GM18507 (cell line): Measurements from ENCODE around the gene CAMK2D.

Experiments
- DNase-seq: peaks from one replicate; pipeline ENCODE4 v3.0.0; 2011; ENCODE audit warnings: low read depth; ENCODE audit not compliant: insufficient read length; ENCODE audit errors: extremely low spot score
- FAIRE-seq: peaks from 2 replicates; lab custom pipeline; 2011; peaks lifted over from hg19 to GRCh38; lab: Jason Lieb, UNC

CAMK2D gene

GRCh38 chr4:113509851-113510250 lies 251.7 kb downstream of the CAMK2D start:
- DNase-seq (no peak), FAIRE-seq (no peak)

GRCh38 chr4:113505044-113505443 lies 256.5 kb downstream of the CAMK2D start:
- FAIRE-seq (no peak), DNase-seq (no peak)

- no peak for FAIRE-seq
These were observed 257.1 kb downstream of the CAMK2D start for GRCh38 chr4:113504422-113504821.

GRCh38 chr4:113503691-113504090 lies 257.8 kb downstream of the CAMK2D start:
- no peak for FAIRE-seq
- DNase-seq = no peak

More at GRCh38 chr4:113504422-113504821, 257.1 kb downstream of the CAMK2D start:
- DNase-seq = no peak

- FAIRE-seq = no peak
- no peak for DNase-seq
These were observed 258.6 kb downstream of the CAMK2D start for GRCh38 chr4:113502906-113503305.

GRCh38 chr4:113502476-113502875 lies 259.1 kb downstream of the CAMK2D start:
- DNase-seq (no peak), FAIRE-seq (no peak)

- FAIRE-seq = no peak
- no peak for DNase-seq
These were observed 261.1 kb downstream of the CAMK2D start for GRCh38 chr4:113500424-113500823.

- FAIRE-seq (no peak), DNase-seq (no peak)
These were observed 261.8 kb downstream of the CAMK2D start for GRCh38 chr4:113499696-113500095.

GRCh38 chr4:113499166-113499565 lies 262.4 kb downstream of the CAMK2D start:
- no peak for DNase-seq
- no peak for FAIRE-seq

GRCh38 chr4:113497154-113497884 lies 264.2 kb downstream of the CAMK2D start:
- DNase-seq = no peak
- FAIRE-seq = no peak

- FAIRE-seq (no peak), DNase-seq (no peak)
These were observed 264.8 kb downstream of the CAMK2D start for GRCh38 chr4:113496698-113497097.

- DNase-seq (no peak), FAIRE-seq (no peak)
These were observed 265.7 kb downstream of the CAMK2D start for GRCh38 chr4:113495790-113496189.

GRCh38 chr4:113483131-113483530 lies 278.4 kb downstream of the CAMK2D start:
- FAIRE-seq (no peak), DNase-seq (no peak)

GRCh38 chr4:113482325-113482724 lies 279.2 kb downstream of the CAMK2D start:
- DNase-seq (no peak), FAIRE-seq (no peak)

GRCh38 chr4:113481820-113482219 lies 279.7 kb downstream of the CAMK2D start:
- DNase-seq = no peak
- no peak for FAIRE-seq

GRCh38 chr4:113480109-113480508 lies 281.4 kb downstream of the CAMK2D start:
- no peak for FAIRE-seq
- DNase-seq = no peak

- FAIRE-seq = peak; percentile 59
These were observed 283.5 kb downstream of the CAMK2D start for GRCh38 chr4:113478032-113478431.

GRCh38 chr4:113476800-113477199 lies 284.7 kb downstream of the CAMK2D start:
- no peak for DNase-seq
- FAIRE-seq = no peak

More at GRCh38 chr4:113478032-113478431, 283.5 kb downstream of the CAMK2D start:
- no peak for DNase-seq

GRCh38 chr4:113474017-113474416 lies 287.5 kb downstream of the CAMK2D start:
- no peak for FAIRE-seq
- DNase-seq = no peak

- FAIRE-seq (no peak), DNase-seq (no peak)
These were observed 288.7 kb downstream of the CAMK2D start for GRCh38 chr4:113472864-113473263.

GRCh38 chr4:113471146-113471860 lies 290.2 kb downstream of the CAMK2D start:
- no peak for DNase-seq
- FAIRE-seq = no peak
